ENCODE measurements around the gene COL12A1. TPM values are rescaled to one million over a fixed set of nuclear protein-coding genes. Genes with fewer than 3 reads are reported as not detected.

COL12A1 gene
- total RNA-seq, 3 donors from 2014 or later: 90.9 to 441 (median 281) TPM

DNA sequence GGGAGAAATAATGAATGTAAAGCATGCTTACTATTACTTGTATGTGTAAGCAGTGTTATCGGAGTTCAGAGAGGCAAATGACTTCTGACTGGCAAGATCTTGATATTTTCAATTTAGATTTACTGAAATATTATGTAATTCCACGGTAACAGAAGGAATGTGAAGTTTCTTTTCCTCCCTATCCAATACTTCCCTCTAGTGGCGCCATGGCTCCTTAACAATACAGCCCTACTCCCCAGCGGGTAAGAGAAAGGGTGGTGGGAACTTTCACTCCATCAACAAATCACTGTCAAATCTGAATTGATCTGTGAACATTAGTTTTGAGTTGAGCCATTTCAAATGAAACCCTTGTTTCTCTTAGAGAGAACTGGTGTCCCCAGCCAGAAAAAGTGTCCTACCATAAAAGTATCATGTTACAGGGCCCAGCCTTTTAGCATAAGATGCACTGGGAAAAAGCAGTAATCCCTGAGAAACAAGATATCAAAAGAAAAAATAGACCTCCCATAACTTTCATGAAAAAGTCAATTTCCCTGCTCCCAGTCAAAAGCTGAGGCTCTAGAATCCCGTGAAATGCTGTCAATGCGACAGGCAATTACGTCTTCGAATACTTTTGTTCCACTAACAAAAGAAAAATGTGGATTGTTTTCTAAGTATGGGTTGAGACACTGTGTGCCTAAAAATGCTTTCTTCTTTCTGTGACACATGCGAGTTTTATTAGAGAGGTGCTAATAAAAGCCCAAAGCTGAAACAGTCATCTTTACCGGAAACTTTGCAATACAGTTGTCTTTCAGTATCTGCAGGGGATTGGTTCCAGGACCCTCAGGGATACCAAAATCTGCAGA, 24.9 kb upstream of the COL12A1 start:
- H3K9me3 ChIP-seq: no peaks in the 10 kb centered on the region
- no peaks in the 10 kb centered on the region for H3K36me3 ChIP-seq
- intact Hi-C loops (cut with DNase I; ENCODE audit: low total_unique reads): no loop called here
- H3K27me3 ChIP-seq: no peaks in the 10 kb centered on the region
- no peaks in the 10 kb centered on the region for H3K4me1 ChIP-seq
- no peak for DNase-seq (ENCODE audit: low spot score in 2 of 2)
- no peak overlapping the region for H3K27ac ChIP-seq
- peak overlapping the region in 1 of 3 donors; percentile 43 for H3K4me3 ChIP-seq
- no peak for TF ChIP-seq POLR2AphosphoS5 (IDR thresholded peaks at IDR 0.05)
- TF ChIP-seq, protein P1, sequence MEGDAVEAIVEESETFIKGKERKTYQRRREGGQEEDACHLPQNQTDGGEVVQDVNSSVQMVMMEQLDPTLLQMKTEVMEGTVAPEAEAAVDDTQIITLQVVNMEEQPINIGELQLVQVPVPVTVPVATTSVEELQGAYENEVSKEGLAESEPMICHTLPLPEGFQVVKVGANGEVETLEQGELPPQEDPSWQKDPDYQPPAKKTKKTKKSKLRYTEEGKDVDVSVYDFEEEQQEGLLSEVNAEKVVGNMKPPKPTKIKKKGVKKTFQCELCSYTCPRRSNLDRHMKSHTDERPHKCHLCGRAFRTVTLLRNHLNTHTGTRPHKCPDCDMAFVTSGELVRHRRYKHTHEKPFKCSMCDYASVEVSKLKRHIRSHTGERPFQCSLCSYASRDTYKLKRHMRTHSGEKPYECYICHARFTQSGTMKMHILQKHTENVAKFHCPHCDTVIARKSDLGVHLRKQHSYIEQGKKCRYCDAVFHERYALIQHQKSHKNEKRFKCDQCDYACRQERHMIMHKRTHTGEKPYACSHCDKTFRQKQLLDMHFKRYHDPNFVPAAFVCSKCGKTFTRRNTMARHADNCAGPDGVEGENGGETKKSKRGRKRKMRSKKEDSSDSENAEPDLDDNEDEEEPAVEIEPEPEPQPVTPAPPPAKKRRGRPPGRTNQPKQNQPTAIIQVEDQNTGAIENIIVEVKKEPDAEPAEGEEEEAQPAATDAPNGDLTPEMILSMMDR (IDR thresholded peaks at IDR 0.05): peak; percentile 16 to 57 (median 44)

DNA sequence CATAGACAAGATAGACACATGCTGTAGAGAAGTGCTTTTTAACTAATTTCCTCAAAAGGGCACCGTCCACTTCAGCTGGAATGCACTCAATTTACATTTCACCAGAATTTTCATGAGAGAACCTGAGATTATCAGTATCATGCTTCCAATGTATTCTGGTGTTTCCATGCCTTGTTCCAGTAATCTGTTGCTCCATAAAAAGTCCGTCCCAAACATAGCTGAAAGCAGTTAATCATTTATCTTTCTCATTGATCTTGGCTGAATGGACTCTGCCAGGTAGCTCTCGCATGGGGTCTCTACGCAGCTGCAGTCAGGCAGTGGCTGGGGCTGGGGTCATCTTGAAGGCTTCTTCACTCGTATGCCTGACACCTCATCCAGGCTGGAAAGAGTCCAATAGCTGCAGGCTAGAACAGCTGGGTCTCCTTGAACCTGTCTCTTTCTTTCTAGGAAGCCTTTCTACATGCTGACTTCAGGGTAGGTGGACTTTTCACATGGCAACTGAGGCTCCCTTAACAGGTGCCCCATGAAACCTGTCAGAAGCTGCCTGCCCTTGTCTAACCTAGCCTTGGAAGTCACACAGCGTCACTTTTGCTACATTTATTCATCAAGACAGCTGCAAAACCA, 18.6 kb upstream of the COL12A1 start:
- Histone ChIP-seq H3K27me3 (no peaks in the 10 kb centered on the region), H3K27ac (no peak overlapping the region), H3K9me3 (no peaks in the 10 kb centered on the region), H3K36me3 (no peaks in the 10 kb centered on the region), H3K4me3 (no peak overlapping the region), H3K4me1 (no peaks in the 10 kb centered on the region)
- no peak for DNase-seq (ENCODE audit: low spot score in 2 of 2)
- intact Hi-C loops (cut with DNase I; ENCODE audit: low total_unique reads): no loop called here
- TF ChIP-seq POLR2AphosphoS5 (IDR thresholded peaks at IDR 0.05) (no peak), POLR2A (IDR thresholded peaks at IDR 0.05) (no peak)
- TF ChIP-seq, protein P1 (IDR thresholded peaks at IDR 0.05): no peak

DNA sequence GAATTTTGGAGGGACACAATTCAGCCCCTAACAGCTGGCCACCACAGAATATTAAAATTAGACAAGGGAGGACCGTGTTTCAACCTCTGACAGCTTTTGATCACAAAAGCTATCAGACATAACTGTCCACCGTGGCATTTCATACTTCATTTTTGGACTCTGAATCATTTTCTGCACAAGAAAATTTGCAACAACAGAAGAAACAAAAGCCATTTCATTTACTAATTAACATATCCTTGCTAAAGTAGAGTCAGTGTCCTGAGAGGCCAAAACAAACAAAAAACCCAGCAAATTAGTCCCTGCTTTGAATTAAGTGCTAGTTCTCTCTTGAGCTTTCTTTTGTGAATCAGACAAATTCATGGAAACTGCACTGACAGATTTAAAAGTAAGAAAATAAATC, 17.6 kb upstream of the COL12A1 start:
- no peak for DNase-seq (ENCODE audit: low spot score in 2 of 2)
- Histone ChIP-seq H3K4me1 (no peaks in the 10 kb centered on the region), H3K36me3 (no peaks in the 10 kb centered on the region), H3K9me3 (no peaks in the 10 kb centered on the region), H3K27ac (no peak overlapping the region), H3K4me3 (no peak overlapping the region), H3K27me3 (no peaks in the 10 kb centered on the region)
- intact Hi-C loops (cut with DNase I; ENCODE audit: low total_unique reads): no loop called here
- no peak for TF ChIP-seq POLR2A (IDR thresholded peaks at IDR 0.05)

DNA sequence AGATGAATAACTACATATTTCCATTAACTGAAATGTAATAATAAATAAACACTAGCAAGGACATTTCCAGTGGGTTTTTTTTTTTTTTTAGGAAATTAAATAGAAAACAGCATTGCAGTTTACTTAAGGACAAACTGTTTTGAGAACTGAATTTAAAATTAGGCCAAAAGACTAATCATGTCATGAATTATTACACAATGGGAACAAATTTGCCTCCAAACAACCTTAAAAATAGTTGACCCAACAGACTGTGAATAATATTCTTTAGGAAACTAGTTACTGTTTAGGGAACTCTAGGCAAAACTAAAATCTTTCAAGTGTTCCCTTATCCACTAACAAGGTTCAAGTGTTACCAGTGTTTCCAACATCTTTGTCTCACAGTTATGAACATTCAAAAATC, 16.4 kb upstream of the COL12A1 start:
- Histone ChIP-seq H3K9me3 (no peaks in the 10 kb centered on the region), H3K4me3 (no peak overlapping the region), H3K27ac (no peak overlapping the region), H3K4me1 (no peaks in the 10 kb centered on the region), H3K27me3 (no peaks in the 10 kb centered on the region), H3K36me3 (no peaks in the 10 kb centered on the region)
- intact Hi-C loops (cut with DNase I; ENCODE audit: low total_unique reads): no loop called here
- DNase-seq (ENCODE audit: low spot score in 2 of 2): no peak
- TF ChIP-seq POLR2AphosphoS5 (IDR thresholded peaks at IDR 0.05) (no peak), POLR2A (IDR thresholded peaks at IDR 0.05) (no peak)
- TF ChIP-seq, protein P1 (IDR thresholded peaks at IDR 0.05): no peak

DNA sequence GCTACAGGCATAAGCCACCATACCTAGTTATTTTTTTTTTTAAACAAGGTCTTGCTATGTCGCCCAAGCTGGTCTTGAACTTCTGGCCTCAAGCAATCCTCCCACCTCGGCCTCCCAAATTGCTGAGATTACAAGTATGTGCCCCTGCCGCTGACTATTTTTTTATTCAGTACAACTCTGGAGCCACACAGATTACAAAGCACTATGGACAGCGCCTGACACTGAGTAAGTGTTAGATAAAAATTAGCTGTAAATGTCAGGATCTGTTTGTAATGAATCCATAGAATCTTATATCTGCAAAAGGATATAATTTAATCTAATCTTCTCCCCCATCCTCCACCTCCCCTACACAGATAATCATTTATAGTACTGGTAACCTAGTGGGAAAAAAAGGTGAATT, 15.3 kb upstream of the COL12A1 start:
- intact Hi-C loops (cut with DNase I; ENCODE audit: low total_unique reads): no loop called here
- TF ChIP-seq, protein P1 (IDR thresholded peaks at IDR 0.05): no peak
- TF ChIP-seq POLR2A (IDR thresholded peaks at IDR 0.05) (no peak), POLR2AphosphoS5 (IDR thresholded peaks at IDR 0.05) (no peak)
- Histone ChIP-seq H3K9me3 (no peaks in the 10 kb centered on the region), H3K27ac (no peak overlapping the region), H3K27me3 (no peaks in the 10 kb centered on the region), H3K36me3 (no peaks in the 10 kb centered on the region), H3K4me1 (no peaks in the 10 kb centered on the region), H3K4me3 (no peak overlapping the region)
- no peak for DNase-seq (ENCODE audit: low spot score in 2 of 2)

Data from breast epithelium (tissue), 4 donors.